ENCODE results near the gene TSPEAR.

- TF ChIP-seq SUZ12 (IDR thresholded peaks at IDR 0.05) (no peak), FOXM1 (IDR thresholded peaks at IDR 0.05; ENCODE audit: borderline replicate concordance) (no peak), BHLHE40 (IDR thresholded peaks at IDR 0.05; ENCODE audit: borderline replicate concordance) (no peak), ELF4 (IDR thresholded peaks at IDR 0.05) (no peak), FOXK2 (IDR thresholded peaks at IDR 0.05) (no peak), TARDBP (IDR thresholded peaks at IDR 0.05) (no peak), SP1 (IDR thresholded peaks at IDR 0.05) (no peak), L3MBTL2 (conservative IDR thresholded peaks at IDR 0.05) (no peak), ARNT (IDR thresholded peaks at IDR 0.05) (no peak), ZNF384 (IDR thresholded peaks at IDR 0.05) (no peak), HDGF (IDR thresholded peaks at IDR 0.05; ENCODE audit: borderline replicate concordance) (no peak), LEF1 (IDR thresholded peaks at IDR 0.05; ENCODE audit: borderline replicate concordance) (no peak), PKNOX1 (IDR thresholded peaks at IDR 0.05) (no peak)
These were observed 199.5 kb downstream of the TSPEAR start for GRCh38 chr21:44511938-44512275.

All from HEK293T (cell line).